ENCODE measurements around the gene RTN4RL2. TPM values are rescaled to one million over a fixed set of nuclear protein-coding genes. Genes with fewer than 3 reads are reported as not detected.

RTN4RL2 gene
- total RNA-seq, 1 experiment from 2014 or later, result 7.0 TPM

DNA sequence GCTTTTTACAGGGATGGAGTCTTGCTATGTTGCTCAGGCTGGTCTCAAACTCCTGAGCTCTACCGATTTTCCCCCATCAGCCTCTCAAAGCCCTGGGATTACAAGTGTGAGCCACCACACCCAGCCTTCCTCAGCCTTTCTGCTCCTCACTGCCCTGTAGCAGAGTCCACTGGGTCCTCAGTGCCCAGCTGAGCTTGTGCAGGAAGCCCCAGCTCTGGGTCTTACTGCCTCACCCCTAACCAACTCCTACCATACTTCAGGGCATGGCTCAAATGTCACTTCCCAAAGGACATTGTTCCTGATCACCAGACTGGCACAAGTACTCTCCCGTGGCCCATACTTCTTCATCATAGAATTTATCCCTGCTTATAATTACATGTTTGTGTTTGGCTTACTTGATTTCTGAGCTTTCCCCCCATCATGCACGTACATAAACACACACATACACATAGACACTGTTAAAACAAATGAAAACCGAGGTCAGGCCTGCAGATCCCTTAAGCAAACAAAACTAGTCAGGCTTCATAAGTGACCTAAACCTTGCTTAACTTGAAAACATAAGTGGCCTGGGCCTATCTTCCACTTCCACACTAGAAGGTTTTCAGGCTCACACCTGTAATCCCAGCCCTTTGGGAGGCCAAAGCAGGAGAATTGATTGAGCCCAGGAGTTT, 19.4 kb upstream of the RTN4RL2 start:
- Histone ChIP-seq H2BK20ac (ENCODE audit: low read depth, low read length, poor library complexity, severe bottlenecking) (no peak overlapping the region), H3K9ac (ENCODE audit: extremely low read depth, insufficient read length, low read length) (no peak overlapping the region), H3K56ac (ENCODE audit: insufficient read length, low read depth, low read length) (no peak overlapping the region), H3K79me1 (ENCODE audit: insufficient read depth, low read depth, low read length, poor library complexity, severe bottlenecking) (no peaks in the 10 kb centered on the region), H3K79me2 (ENCODE audit: insufficient read depth, low read length) (no peaks in the 10 kb centered on the region), H3K9me3 (ENCODE audit: control insufficient read depth, low read depth, low read length) (no peaks in the 10 kb centered on the region), H3K14ac (ENCODE audit: insufficient read depth, low read length) (no peak overlapping the region), H2AFZ (ENCODE audit: low read length) (no peak overlapping the region), H2BK5ac (ENCODE audit: insufficient read length, low read length) (no peak overlapping the region), H2BK15ac (ENCODE audit: low read depth, low read length) (no peak overlapping the region), H2BK120ac (ENCODE audit: low read depth, low read length, poor library complexity, severe bottlenecking) (no peak overlapping the region), H3K4me1 (ENCODE audit: insufficient read depth, low read length) (no peaks in the 10 kb centered on the region), H3T11ph (ENCODE audit: low read length) (no peak overlapping the region), H4K5ac (ENCODE audit: insufficient read length, low read depth, low read length) (no peak overlapping the region), H2AK5ac (ENCODE audit: insufficient read length, low read length) (no peak overlapping the region), H4K20me1 (ENCODE audit: control insufficient read depth, insufficient read depth, insufficient read length) (no peaks in the 10 kb centered on the region), H3K4me2 (ENCODE audit: insufficient read depth, insufficient read length, low read length) (no peak overlapping the region), H4K91ac (ENCODE audit: insufficient read length, low read depth, low read length) (no peak overlapping the region), H3K18ac (ENCODE audit: insufficient read length, low read depth, low read length) (no peak overlapping the region), H2BK12ac (ENCODE audit: insufficient read length, low read depth, low read length) (no peak overlapping the region), H3K27me3 (ENCODE audit: insufficient read depth, low read length) (no peaks in the 10 kb centered on the region), H3K4ac (ENCODE audit: low read depth, low read length) (no peak overlapping the region), H3K27ac (ENCODE audit: insufficient read length, low read depth, low read length) (no peak overlapping the region), H3K23me2 (ENCODE audit: insufficient read length, low read depth, low read length, poor library complexity, severe bottlenecking) (no peaks in the 10 kb centered on the region), H3K23ac (ENCODE audit: insufficient read length, low read depth, low read length) (no peak overlapping the region), H4K8ac (replicated peaks; ENCODE audit: insufficient read length, low read depth, low read length) (no peak overlapping the region)
- no CpG with 5 or more reads among the region's 4 CpGs for WGBS (ENCODE audit: extremely low coverage, insufficient read length, low lambda C conversion rate)
- H3K36me3 Mint-ChIP-seq (ENCODE audit: insufficient read depth in 1 of 3, low read depth in 3 of 3), result no peaks in the 10 kb centered on the region
- no peak for DNase-seq
- no peak overlapping the region; a peak in 1 of 7 replicates for H3K27ac Mint-ChIP-seq
- H3K4me3 Mint-ChIP-seq, result no peak overlapping the region
- H3K9me3 Mint-ChIP-seq, result no peaks in the 10 kb centered on the region
- H3K27me3 Mint-ChIP-seq (ENCODE audit: low read depth), result peaks cover 18% of the 10 kb centered on the region
- no peaks in the 10 kb centered on the region for H3K4me1 Mint-ChIP-seq
- TF ChIP-seq, protein P1, sequence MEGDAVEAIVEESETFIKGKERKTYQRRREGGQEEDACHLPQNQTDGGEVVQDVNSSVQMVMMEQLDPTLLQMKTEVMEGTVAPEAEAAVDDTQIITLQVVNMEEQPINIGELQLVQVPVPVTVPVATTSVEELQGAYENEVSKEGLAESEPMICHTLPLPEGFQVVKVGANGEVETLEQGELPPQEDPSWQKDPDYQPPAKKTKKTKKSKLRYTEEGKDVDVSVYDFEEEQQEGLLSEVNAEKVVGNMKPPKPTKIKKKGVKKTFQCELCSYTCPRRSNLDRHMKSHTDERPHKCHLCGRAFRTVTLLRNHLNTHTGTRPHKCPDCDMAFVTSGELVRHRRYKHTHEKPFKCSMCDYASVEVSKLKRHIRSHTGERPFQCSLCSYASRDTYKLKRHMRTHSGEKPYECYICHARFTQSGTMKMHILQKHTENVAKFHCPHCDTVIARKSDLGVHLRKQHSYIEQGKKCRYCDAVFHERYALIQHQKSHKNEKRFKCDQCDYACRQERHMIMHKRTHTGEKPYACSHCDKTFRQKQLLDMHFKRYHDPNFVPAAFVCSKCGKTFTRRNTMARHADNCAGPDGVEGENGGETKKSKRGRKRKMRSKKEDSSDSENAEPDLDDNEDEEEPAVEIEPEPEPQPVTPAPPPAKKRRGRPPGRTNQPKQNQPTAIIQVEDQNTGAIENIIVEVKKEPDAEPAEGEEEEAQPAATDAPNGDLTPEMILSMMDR (conservative IDR thresholded peaks at IDR 0.05), result no peak
